ENCODE results near the gene P2RY6. TPM values are rescaled to one million over a fixed set of nuclear protein-coding genes. Genes with fewer than 3 reads are reported as not detected.
"Not testable (repeated sequence)": the region's sequence is repeated elsewhere in the genome, so short reads cannot be mapped to it uniquely, and the experiment has no call there.

The P2RY6 gene
- total RNA-seq, 1 experiment from 2014 or later: not detected

DNA sequence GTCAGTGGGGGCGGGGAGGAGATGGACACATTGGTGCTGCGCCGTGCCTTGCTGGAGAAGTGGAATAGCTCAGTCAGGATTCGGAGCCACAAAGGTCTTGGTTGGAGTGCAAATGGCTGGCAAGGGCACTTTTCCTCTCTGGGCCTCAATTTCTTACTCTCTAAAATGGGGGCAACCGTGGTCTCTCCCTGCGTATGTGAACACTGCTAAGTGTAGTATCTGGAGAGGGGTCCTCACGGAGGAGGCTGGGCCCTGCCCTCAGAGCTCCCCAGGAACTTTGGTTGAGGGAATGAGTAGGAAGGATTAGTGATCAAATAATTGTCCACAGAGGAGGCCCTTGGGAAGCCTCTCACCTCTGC lies 521 bp downstream of the P2RY6 start:
- Histone ChIP-seq H3K9me3 (replicated peaks) (no peaks in the 10 kb centered on the region), H3K27me3 (replicated peaks) (no peaks in the 10 kb centered on the region), H3K27ac (no peak overlapping the region), H3K36me3 (no peaks in the 10 kb centered on the region), H3K4me3 (no peak overlapping the region), H3K4me1 (replicated peaks) (no peaks in the 10 kb centered on the region)
- no peak for DNase-seq (ENCODE audit: low read depth in 1 of 2, low spot score in 2 of 2)

DNA sequence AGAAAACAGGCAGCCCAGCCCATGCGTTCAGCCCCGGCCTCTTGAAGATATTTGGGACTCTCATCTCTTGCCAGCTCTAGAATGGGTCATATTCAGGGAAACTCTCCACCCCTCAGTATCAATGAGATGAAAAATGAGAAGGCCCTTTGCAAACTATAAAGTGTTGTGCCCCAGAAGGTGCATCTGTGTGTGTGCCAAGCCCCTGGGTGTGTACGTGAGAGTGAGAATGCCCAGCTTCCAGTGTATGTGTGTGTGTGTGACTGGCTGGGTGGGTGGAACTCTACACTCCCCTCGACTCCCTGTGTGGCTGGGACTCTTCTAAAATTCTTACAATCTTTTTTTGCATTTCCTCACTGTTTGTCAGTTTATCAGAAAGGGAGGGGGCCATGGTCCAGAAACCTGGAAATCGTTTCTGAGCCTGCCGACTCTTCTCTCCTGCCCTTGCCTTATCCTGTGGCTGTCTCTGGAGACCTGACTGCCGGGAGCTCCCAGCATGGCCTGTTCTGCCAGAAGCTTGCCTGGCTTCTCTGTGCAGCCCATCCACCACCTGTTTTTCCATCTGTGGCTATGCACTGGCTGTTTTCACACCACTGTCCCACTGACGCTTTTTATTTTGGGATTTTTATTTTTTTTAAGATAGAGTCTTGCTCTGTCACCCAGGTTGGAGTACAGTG lies 1.2 kb downstream of the P2RY6 start:
- Histone ChIP-seq H3K27me3 (replicated peaks) (no peaks in the 10 kb centered on the region), H3K9me3 (replicated peaks) (no peaks in the 10 kb centered on the region)
- no peak for DNase-seq (ENCODE audit: low read depth in 1 of 2, low spot score in 2 of 2)

DNA sequence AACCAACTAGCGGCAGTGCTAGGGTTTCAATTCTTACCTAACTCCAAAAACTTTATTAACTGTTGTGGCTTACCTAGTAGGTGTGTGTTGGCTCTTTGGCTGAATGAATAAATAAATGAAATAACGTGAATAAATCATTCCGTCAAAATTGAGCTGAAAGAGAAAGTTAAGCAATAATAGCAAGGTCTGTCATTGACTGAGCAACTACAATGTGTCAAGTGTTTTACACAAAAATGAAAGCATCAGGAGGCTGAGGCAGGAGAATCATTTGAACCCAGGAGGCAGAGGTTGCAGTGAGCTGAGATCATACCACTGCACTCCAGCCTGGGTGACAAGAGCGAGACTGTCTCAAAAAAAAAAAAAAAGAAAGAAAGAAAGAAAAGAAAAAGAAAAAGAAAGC lies 2.1 kb downstream of the P2RY6 start:
- not testable (repeated sequence) for H3K9me3 ChIP-seq (replicated peaks); DNase-seq (ENCODE audit: low read depth in 1 of 2, low spot score in 2 of 2); H3K27ac ChIP-seq; H3K4me1 ChIP-seq (replicated peaks); H3K36me3 ChIP-seq; H3K27me3 ChIP-seq (replicated peaks); H3K4me3 ChIP-seq

More for the DNA sequence above, 1.2 kb downstream of the P2RY6 start:
- H3K4me3 ChIP-seq: no peak overlapping the region
- H3K27ac ChIP-seq: no peak overlapping the region
- H3K4me1 ChIP-seq (replicated peaks): no peaks in the 10 kb centered on the region
- H3K36me3 ChIP-seq: no peaks in the 10 kb centered on the region

DNA sequence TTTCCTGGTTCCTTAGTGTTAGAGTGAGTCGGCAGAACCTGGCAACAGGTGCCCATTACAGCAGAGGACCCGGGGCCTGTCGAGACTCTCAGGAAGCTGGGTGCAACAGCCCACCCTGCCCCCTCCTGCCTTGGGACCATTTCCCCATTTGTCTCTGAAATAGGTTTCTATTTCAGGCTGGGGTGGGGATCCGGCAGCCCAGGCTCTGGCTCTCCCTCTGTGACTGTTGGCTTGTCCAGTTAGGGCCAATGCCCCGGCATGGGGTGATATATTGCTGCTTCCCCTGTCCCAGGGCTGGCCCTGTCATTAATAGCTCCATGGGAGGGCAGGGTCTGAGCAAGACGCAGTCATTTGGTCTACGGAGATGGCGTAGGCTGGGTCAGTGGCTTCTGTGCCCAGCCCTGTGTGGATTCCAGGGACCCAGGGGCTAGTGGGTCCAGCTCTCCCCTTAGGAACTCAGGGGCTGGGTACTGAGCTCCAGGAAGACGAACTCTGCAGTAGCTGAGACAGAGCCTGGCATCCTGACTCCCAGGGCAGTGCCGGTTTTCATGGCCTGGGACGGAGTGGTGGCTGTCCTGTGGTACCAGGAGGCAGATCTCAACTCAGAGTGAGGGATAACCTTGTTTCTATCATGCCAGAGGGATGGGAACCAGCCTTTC lies 2.7 kb downstream of the P2RY6 start:
- no peak overlapping the region for H3K27ac ChIP-seq

GRCh38 chr11:73275381-73275750 lies 3.2 kb downstream of the P2RY6 start:
- Histone ChIP-seq H3K9me3 (replicated peaks) (no peaks in the 10 kb centered on the region), H3K4me1 (replicated peaks) (no peaks in the 10 kb centered on the region), H3K4me3 (no peak overlapping the region), H3K27ac (no peak overlapping the region), H3K36me3 (no peaks in the 10 kb centered on the region), H3K27me3 (replicated peaks) (no peaks in the 10 kb centered on the region)
- no peak for DNase-seq (ENCODE audit: low read depth in 1 of 2, low spot score in 2 of 2)

More for the DNA sequence above, 2.7 kb downstream of the P2RY6 start:
- no peak for DNase-seq (ENCODE audit: low read depth in 1 of 2, low spot score in 2 of 2)
- Histone ChIP-seq H3K27me3 (replicated peaks) (no peaks in the 10 kb centered on the region), H3K4me3 (no peak overlapping the region), H3K9me3 (replicated peaks) (no peaks in the 10 kb centered on the region), H3K4me1 (replicated peaks) (no peaks in the 10 kb centered on the region), H3K36me3 (no peaks in the 10 kb centered on the region)

- H3K27me3 ChIP-seq (replicated peaks): no peaks in the 10 kb centered on the region
- H3K27ac ChIP-seq: no peak overlapping the region
- H3K36me3 ChIP-seq: no peaks in the 10 kb centered on the region
- H3K4me1 ChIP-seq (replicated peaks): no peaks in the 10 kb centered on the region
- no peaks in the 10 kb centered on the region for H3K9me3 ChIP-seq (replicated peaks)
- no peak for DNase-seq (ENCODE audit: low read depth in 1 of 2, low spot score in 2 of 2)
- H3K4me3 ChIP-seq: no peak overlapping the region
Measured at GRCh38 chr11:73277467-73277866, 5.3 kb downstream of the P2RY6 start.

GRCh38 chr11:73280626-73281025 lies 8.5 kb downstream of the P2RY6 start:
- H3K27me3 ChIP-seq (replicated peaks): no peaks in the 10 kb centered on the region
- no peak overlapping the region for H3K4me3 ChIP-seq
- no peaks in the 10 kb centered on the region for H3K4me1 ChIP-seq (replicated peaks)
- DNase-seq (ENCODE audit: low read depth in 1 of 2, low spot score in 2 of 2): no peak
- H3K27ac ChIP-seq: no peak overlapping the region
- H3K36me3 ChIP-seq: no peaks in the 10 kb centered on the region
- H3K9me3 ChIP-seq (replicated peaks): no peaks in the 10 kb centered on the region

DNA sequence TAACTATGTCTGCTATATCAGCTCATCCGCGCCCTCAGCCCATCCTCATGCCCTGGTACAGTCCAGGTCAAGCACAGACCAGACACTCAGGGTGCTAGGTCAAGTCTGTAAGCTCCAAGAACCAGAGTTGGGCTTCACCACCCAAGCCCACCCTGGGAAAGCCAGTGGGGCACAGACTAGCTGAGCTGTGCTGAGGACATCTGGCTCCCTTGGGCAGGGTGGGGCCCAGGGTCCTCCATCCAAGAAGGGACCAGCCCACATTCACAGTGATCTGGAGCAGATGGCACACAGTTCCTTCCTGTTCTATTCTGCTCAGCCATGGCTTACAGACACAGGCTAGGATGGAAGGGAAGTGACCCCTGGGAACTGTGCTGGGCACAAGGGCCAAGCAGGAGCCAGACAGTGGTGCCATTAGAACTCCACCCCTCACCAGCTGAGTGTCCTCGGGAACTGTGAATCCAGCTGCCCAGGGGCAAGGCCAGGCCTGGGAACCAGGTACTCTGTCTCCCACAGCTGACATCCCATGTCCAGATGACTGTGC lies 9.1 kb downstream of the P2RY6 start:
- no peaks in the 10 kb centered on the region for H3K27me3 ChIP-seq (replicated peaks)
- H3K9me3 ChIP-seq (replicated peaks): no peaks in the 10 kb centered on the region
- H3K4me3 ChIP-seq: no peak overlapping the region
- H3K4me1 ChIP-seq (replicated peaks): no peaks in the 10 kb centered on the region
- no peak overlapping the region for H3K27ac ChIP-seq
- no peaks in the 10 kb centered on the region for H3K36me3 ChIP-seq
- no peak for DNase-seq (ENCODE audit: low read depth in 1 of 2, low spot score in 2 of 2)

DNA sequence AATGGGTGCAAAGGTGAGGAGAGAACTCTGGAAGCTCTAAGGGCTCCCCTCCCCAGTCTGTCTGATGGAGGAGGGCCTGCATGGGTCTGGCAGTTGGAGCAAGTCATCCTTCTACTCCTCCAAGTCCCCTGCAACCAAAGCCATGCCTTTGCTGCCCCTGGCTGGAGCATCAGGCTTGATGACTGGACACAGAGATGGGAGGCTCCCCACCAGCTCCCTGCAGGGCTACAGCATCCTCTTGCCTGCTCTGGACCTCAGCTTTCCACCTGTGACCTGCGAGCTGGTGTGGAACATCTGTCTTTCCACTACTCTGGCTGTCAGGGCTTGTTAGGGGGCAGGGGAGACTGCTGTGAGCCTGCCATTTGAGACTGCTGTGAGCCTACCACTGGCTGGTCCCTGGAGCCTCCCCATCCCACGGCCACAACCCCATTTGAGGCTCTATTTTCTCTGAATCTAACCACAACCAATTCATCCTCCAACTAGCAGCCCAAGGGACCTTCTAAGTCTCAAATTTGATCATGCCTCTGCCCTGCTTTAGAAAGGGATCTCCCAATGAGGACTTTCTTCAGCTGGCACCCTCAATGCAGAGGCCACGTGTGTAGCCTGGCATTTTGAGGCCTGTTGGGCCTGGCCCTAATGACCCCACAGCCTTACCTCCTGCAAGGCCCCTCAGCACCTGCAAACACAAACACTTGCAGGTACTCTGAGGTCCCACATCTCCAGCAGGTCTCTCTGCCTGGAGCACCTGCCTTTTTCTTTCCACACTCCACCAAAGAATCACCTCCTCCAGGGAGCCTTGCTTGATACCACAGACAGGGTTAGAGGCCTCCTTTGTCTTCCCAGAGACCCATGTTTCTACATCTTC lies 9.9 kb downstream of the P2RY6 start:
- H3K27me3 ChIP-seq (replicated peaks): no peaks in the 10 kb centered on the region
- H3K9me3 ChIP-seq (replicated peaks): no peaks in the 10 kb centered on the region
- no peaks in the 10 kb centered on the region for H3K36me3 ChIP-seq
- H3K4me1 ChIP-seq (replicated peaks): no peaks in the 10 kb centered on the region
- no peak overlapping the region for H3K4me3 ChIP-seq
- no peak overlapping the region for H3K27ac ChIP-seq
- DNase-seq (ENCODE audit: low read depth in 1 of 2, low spot score in 2 of 2): no peak

DNA sequence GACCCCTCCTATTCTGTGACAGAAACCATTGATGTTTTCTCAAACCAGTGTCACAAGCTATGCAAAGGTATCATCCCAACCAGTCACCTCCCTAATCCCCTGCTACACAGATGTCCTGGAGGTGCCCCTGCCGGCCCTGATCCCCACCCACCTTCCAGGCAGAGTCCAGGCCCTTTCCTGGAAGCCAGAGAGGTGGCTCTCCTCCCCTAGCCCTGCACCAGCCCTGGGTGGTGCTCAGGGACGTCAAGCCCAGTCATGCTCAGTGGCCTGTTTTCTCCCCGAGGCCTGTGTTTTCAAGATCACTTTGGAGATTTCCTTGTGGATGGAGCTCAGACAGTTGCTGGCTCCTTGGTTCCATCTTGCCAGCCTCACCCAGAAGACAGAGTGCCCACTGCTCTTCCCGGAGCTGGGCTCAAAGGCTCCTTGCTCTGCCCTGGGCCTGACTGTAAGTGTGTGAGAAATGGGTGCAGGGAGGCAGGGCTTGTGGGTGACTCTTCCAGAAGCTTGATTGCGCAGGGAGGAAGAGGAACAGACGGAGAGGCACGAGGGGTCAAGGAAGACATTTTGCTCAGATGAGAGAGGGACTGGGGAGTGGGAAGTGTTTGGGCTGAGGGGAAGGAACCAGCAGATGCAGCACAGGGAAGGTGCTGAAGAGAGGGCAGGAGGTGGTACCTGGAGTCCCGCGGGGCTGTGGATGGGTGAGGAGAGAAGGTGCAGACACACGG lies 11.3 kb downstream of the P2RY6 start:
- Histone ChIP-seq H3K27me3 (replicated peaks) (no peaks in the 10 kb centered on the region), H3K36me3 (no peaks in the 10 kb centered on the region)
- no peak for DNase-seq (ENCODE audit: low read depth in 1 of 2, low spot score in 2 of 2)

DNA sequence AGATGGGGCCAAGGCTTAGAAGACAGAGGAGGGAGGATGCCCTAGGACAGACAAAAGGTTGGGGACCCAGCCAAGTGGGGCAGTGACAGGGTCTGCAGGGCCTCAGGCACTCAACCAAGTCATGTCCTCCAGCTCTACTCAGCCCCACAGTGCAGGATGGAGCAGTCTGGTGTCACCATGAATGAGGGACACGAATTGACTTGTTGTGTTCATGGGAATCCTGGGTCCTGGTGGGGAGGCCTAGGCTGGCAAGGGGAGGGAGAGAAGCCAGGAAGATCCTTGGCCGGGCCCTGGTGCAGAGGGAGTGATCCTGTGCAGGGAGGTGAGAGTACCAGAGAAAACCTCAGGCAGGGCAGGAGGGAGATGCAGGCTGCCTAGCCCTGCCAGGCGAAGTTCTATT lies 12.0 kb downstream of the P2RY6 start:
- DNase-seq (ENCODE audit: low read depth in 1 of 2, low spot score in 2 of 2): no peak
- Histone ChIP-seq H3K27ac (no peak overlapping the region), H3K9me3 (replicated peaks) (no peaks in the 10 kb centered on the region), H3K27me3 (replicated peaks) (no peaks in the 10 kb centered on the region), H3K36me3 (no peaks in the 10 kb centered on the region), H3K4me1 (replicated peaks) (peaks cover 7% of the 10 kb centered on the region), H3K4me3 (no peak overlapping the region)

More for the DNA sequence above, 11.3 kb downstream of the P2RY6 start:
- Histone ChIP-seq H3K27ac (no peak overlapping the region), H3K9me3 (replicated peaks) (no peaks in the 10 kb centered on the region), H3K4me3 (no peak overlapping the region), H3K4me1 (replicated peaks) (peaks cover under 1% of the 10 kb centered on the region; the same call in 1 of the 2 replicates)

DNA sequence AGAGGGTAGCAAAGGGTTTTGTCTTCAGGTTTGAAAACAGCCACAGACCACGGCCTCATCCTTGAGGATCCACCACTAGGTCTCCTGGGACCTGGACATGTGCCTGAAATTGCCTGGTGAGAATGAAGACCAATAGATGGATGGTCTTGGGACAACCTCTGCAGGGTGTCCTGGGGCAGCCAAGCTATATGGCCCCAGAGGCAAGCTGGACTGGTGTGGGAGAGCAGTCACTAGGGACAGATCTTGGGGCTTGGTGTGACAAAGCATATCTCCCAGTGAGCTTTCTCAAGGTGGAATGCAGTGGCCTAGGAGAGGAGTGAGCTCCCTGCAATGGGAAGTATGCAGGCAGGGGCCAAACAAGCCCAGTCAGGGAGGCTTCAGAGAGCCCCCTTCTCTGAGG lies 13.6 kb downstream of the P2RY6 start:
- Histone ChIP-seq H3K4me1 (replicated peaks) (peaks cover 14% of the 10 kb centered on the region), H3K27ac (no peak overlapping the region), H3K9me3 (replicated peaks) (no peaks in the 10 kb centered on the region), H3K36me3 (no peaks in the 10 kb centered on the region), H3K4me3 (no peak overlapping the region), H3K27me3 (replicated peaks) (no peaks in the 10 kb centered on the region)
- no peak for DNase-seq (ENCODE audit: low read depth in 1 of 2, low spot score in 2 of 2)

GRCh38 chr11:73286240-73286810 lies 14.2 kb downstream of the P2RY6 start:
- Histone ChIP-seq H3K4me1 (replicated peaks) (peaks cover 14% of the 10 kb centered on the region), H3K27me3 (replicated peaks) (no peaks in the 10 kb centered on the region), H3K4me3 (no peak overlapping the region), H3K27ac (no peak overlapping the region), H3K9me3 (replicated peaks) (no peaks in the 10 kb centered on the region), H3K36me3 (no peaks in the 10 kb centered on the region)
- DNase-seq (ENCODE audit: low read depth in 1 of 2, low spot score in 2 of 2): no peak
